Measurements from ENCODE around the gene MGMT.

MGMT gene

GRCh38 chr10:129659508-129660268 lies 192.6 kb downstream of the MGMT start:
- no peak for DNase-seq

- DNase-seq, result no peak
Observed at GRCh38 chr10:129660569-129660968, 193.5 kb downstream of the MGMT start.

GRCh38 chr10:129662426-129662825 lies 195.4 kb downstream of the MGMT start:
- DNase-seq, result no peak

GRCh38 chr10:129670124-129670523 lies 203.1 kb downstream of the MGMT start:
- DNase-seq, result no peak

- DNase-seq, result no peak
Observed at GRCh38 chr10:129673292-129673691, 206.3 kb downstream of the MGMT start.

- no peak for DNase-seq
Observed at GRCh38 chr10:129675027-129675769, 208.2 kb downstream of the MGMT start.

- DNase-seq, result no peak
Observed at GRCh38 chr10:129676014-129676413, 209.0 kb downstream of the MGMT start.

- DNase-seq, result no peak
Observed at GRCh38 chr10:129677377-129677927, 210.4 kb downstream of the MGMT start.

- DNase-seq, result no peak
Observed at GRCh38 chr10:129678186-129678585, 211.1 kb downstream of the MGMT start.

GRCh38 chr10:129679207-129679606 lies 212.2 kb downstream of the MGMT start:
- DNase-seq, result no peak

- DNase-seq, result no peak
Observed at GRCh38 chr10:129680661-129681344, 213.8 kb downstream of the MGMT start.

GRCh38 chr10:129681856-129682255 lies 214.8 kb downstream of the MGMT start:
- DNase-seq, result no peak

GRCh38 chr10:129683519-129683918 lies 216.5 kb downstream of the MGMT start:
- DNase-seq, result no peak

- no peak for DNase-seq
Observed at GRCh38 chr10:129683920-129684319, 216.9 kb downstream of the MGMT start.

GRCh38 chr10:129685271-129685670 lies 218.2 kb downstream of the MGMT start:
- DNase-seq, result no peak

- DNase-seq, result no peak
Observed at GRCh38 chr10:129689671-129690071, 222.6 kb downstream of the MGMT start.

GRCh38 chr10:129690248-129691070 lies 223.4 kb downstream of the MGMT start:
- no peak for DNase-seq

- DNase-seq, result no peak
Observed at GRCh38 chr10:129692695-129693094, 225.7 kb downstream of the MGMT start.

GRCh38 chr10:129693382-129693781 lies 226.3 kb downstream of the MGMT start:
- DNase-seq, result no peak

GRCh38 chr10:129694184-129694583 lies 227.1 kb downstream of the MGMT start:
- DNase-seq, result no peak

- DNase-seq, result no peak
Observed at GRCh38 chr10:129694691-129695243, 227.7 kb downstream of the MGMT start.

- no peak for DNase-seq
Observed at GRCh38 chr10:129695671-129696070, 228.6 kb downstream of the MGMT start.

All from stimulated activated CD4-positive, alpha-beta T cell treated with anti-CD3 and anti-CD28 coated beads, Interleukin-2, amount 100 ng/mL, for 24 hours (primary cell).